ENCODE results near the gene DPCD. TPM values are rescaled to one million over a fixed set of nuclear protein-coding genes. Genes with fewer than 3 reads are reported as not detected.

DPCD gene
- total and polyA plus RNA-seq, 2 of the 8 experiments (the other 6 are each of a cell fraction or from before 2014, with no cell fraction given), result 21.2 to 31.4 TPM

GRCh38 chr10:101569323-101569621, 18.8 kb upstream of the DPCD start:
- H3K4me3 ChIP-seq (ENCODE audit: extremely low read depth in 1 of 4, insufficient read depth in 2 of 4, low read depth in 3 of 4, low read length in 4 of 4), result peak overlapping the region; percentile 34 to 72 (median 66)
- H3K27me3 ChIP-seq (replicated peaks in 1 of 4; ENCODE audit: control insufficient read depth in 3 of 4, extremely low read depth in 1 of 4, insufficient read depth in 3 of 4, low read length in 3 of 4), result peaks cover 7 to 73% (median 57%) of the 10 kb centered on the region in 4 experiments
- ChIA-PET POLR2A (ENCODE audit: partially characterized antibody) (interaction anchor here (0.7 to 3.6 kb wide), 5 partner anchors 9 to 355 kb away, joined by 3 to 12 read pairs (median 6); partner anchors contain the start of genes DPCD and POLL), CTCF (ENCODE audit: partially characterized antibody) (interaction anchor here (0.5 to 5.9 kb wide), 38 partner anchors 11 to 370 kb away, joined by 3 to 65 read pairs (median 5); partner anchors contain the start of genes DPCD and POLL)
- H2BK12ac ChIP-seq (ENCODE audit: low read depth, low read length), result 0 out of 2 replicates have a peak overlapping the region, but pooled peaks have one; percentile 27
- H2AK5ac ChIP-seq (ENCODE audit: low read depth, low read length), result no peak overlapping the region
- no peak overlapping the region for H2BK5ac ChIP-seq (ENCODE audit: low read depth, low read length)
- no peak for TF ChIP-seq POU5F1 (IDR thresholded peaks at IDR 0.05; ENCODE audit: low read depth, low read length)
- peak; percentile 4 for TF ChIP-seq CTBP2 (IDR thresholded peaks at IDR 0.05; ENCODE audit: borderline replicate concordance, insufficient read depth, insufficient read length, low read length)
- peak; percentile 22 for TF ChIP-seq SAP30 (IDR thresholded peaks at IDR 0.05; ENCODE audit: insufficient read depth, insufficient replicate concordance, low read length)
- no peak overlapping the region for H4K91ac ChIP-seq (replicated peaks; ENCODE audit: insufficient read length, low read length)
- H3K9ac ChIP-seq (replicated peaks in 1 of 4; ENCODE audit: extremely low read depth in 1 of 4, low read depth in 3 of 4, low read length in 3 of 4), result 0 out of 7 replicates have a peak overlapping the region, but pooled peaks of 2 of the 4 experiments have one; percentile 29 to 33
- no peak for FAIRE-seq
- H2BK20ac ChIP-seq (ENCODE audit: low read length), result no peak overlapping the region
- H3K27ac ChIP-seq (ENCODE audit: low read depth, low read length), result no peak overlapping the region
- H3K23ac ChIP-seq (ENCODE audit: insufficient read length), result no peak overlapping the region
- DNase-seq (ENCODE audit: low read depth in 1 of 2, low spot score in 2 of 2), result peak in 1 of 2 experiments; percentile 79
- H4K5ac ChIP-seq (ENCODE audit: insufficient read length, low read depth, low read length), result no peak overlapping the region
- H3K9me3 ChIP-seq (ENCODE audit: insufficient read depth in 2 of 2, low read depth in 1 of 2, low read length in 1 of 2), result no peaks in the 10 kb centered on the region
- no peaks in the 10 kb centered on the region for H3K36me3 ChIP-seq (ENCODE audit: control insufficient read depth in 2 of 4, insufficient read depth in 4 of 4, low read length in 3 of 4)
- peaks cover 0 to 17% (median 9%) of the 10 kb centered on the region in 4 experiments; a peak in 5 of 7 replicates for H3K4me1 ChIP-seq (replicated peaks in 1 of 4; ENCODE audit: control insufficient read depth in 3 of 4, insufficient read depth in 4 of 4, low read length in 3 of 4)
- H2AFZ ChIP-seq (ENCODE audit: low read length), result peak overlapping the region; percentile 0; the same call in 1 of the 2 replicates
- no peak overlapping the region for H3K56ac ChIP-seq (replicated peaks; ENCODE audit: insufficient read length, low read depth, low read length)
- peak overlapping the region; percentile 71 to 98 for H3K4me2 ChIP-seq (ENCODE audit: insufficient read depth in 1 of 2, low read depth in 2 of 2, low read length in 2 of 2)
- H3K14ac ChIP-seq (ENCODE audit: insufficient read length), result no peak overlapping the region
- no peak overlapping the region for H4K8ac ChIP-seq (ENCODE audit: extremely low read depth, insufficient read depth, low read length)
- H3K4ac ChIP-seq (replicated peaks; ENCODE audit: insufficient read length, low read depth, low read length), result no peak overlapping the region
- H3K18ac ChIP-seq (ENCODE audit: extremely low read depth, low read length), result no peak overlapping the region
- no peak overlapping the region; the same call in 1 of the 2 replicates for H2BK15ac ChIP-seq (ENCODE audit: low read length)
- 12% methylated on average over 11 of the region's 11 CpGs; no CpG with 5 or more reads in 1 of the 2 experiments for WGBS, 2 experiments (ENCODE audit: extremely low coverage in 1 of 2, insufficient coverage in 1 of 2, insufficient read length in 1 of 2, insufficient replicate concordance in 2 of 2, low coverage in 1 of 2, low lambda C conversion rate in 2 of 2, missing lambda C conversion rate in 1 of 2)
- H3K23me2 ChIP-seq (ENCODE audit: low read depth, low read length), result peaks cover 14% of the 10 kb centered on the region
- no peaks in the 10 kb centered on the region for H3K79me1 ChIP-seq (ENCODE audit: low read depth, low read length)
- H3K79me2 ChIP-seq (ENCODE audit: control insufficient read depth in 1 of 2, insufficient read depth in 2 of 2, low read length in 2 of 2), result no peaks in the 10 kb centered on the region
- H4K20me1 ChIP-seq (replicated peaks in 1 of 2; ENCODE audit: control insufficient read depth in 1 of 2, insufficient read depth in 2 of 2, low read length in 2 of 2), result peaks cover 0 to 4% of the 10 kb centered on the region in 2 experiments
- no peak overlapping the region for H2BK120ac ChIP-seq (replicated peaks; ENCODE audit: low read depth, low read length)

All from H1 (cell line).